ENCODE measurements around the gene DXO.
"Not testable (repeated sequence)": the region's sequence is repeated elsewhere in the genome, so short reads cannot be mapped to it uniquely, and the experiment has no call there.

Gene DXO

GRCh38 chr6:31971993-31972708, at the start of gene DXO:
Gene DXO, minus strand, starts transcription at chr6:31972138. Its CDS starts 463 bp downstream, at chr6:31971675.
- DNase-seq: peak; percentile 98

GRCh38 chr6:32014547-32014946, 42.6 kb upstream of the DXO start, which contains the start of gene C4B:
Gene C4B, plus strand, starts transcription at chr6:32014795. Its CDS starts 51 bp downstream, at chr6:32014846.
- not testable (repeated sequence) for DNase-seq

- not testable (repeated sequence) for DNase-seq
Measured at GRCh38 chr6:32013738-32014137, 41.8 kb upstream of the DXO start.

GRCh38 chr6:32012941-32013617, 41.1 kb upstream of the DXO start:
- peak; percentile 12 for DNase-seq

GRCh38 chr6:32010856-32011530, 39.1 kb upstream of the DXO start:
- peak; percentile 10 for DNase-seq

- peak; percentile 6 for DNase-seq
Measured at GRCh38 chr6:32009537-32009936, 37.6 kb upstream of the DXO start.

- DNase-seq: not testable (repeated sequence)
Measured at GRCh38 chr6:32008616-32009015, 36.7 kb upstream of the DXO start.

GRCh38 chr6:32008037-32008436, 36.1 kb upstream of the DXO start:
- DNase-seq: not testable (repeated sequence)

- peak; percentile 3 for DNase-seq
Measured at GRCh38 chr6:32007086-32007485, 35.1 kb upstream of the DXO start.

- DNase-seq: peak; percentile 1
Measured at GRCh38 chr6:32005991-32006529, 34.1 kb upstream of the DXO start.

- DNase-seq: peak; percentile 3
Measured at GRCh38 chr6:32005538-32005880, 33.6 kb upstream of the DXO start.

- DNase-seq: peak; percentile 3
Measured at GRCh38 chr6:32004864-32005537, 33.1 kb upstream of the DXO start.

GRCh38 chr6:32004393-32004792, 32.5 kb upstream of the DXO start:
- not testable (repeated sequence) for DNase-seq

GRCh38 chr6:32003301-32003700, 31.4 kb upstream of the DXO start:
- DNase-seq: not testable (repeated sequence)

- DNase-seq: not testable (repeated sequence)
Measured at GRCh38 chr6:32002546-32003268, 30.8 kb upstream of the DXO start.

GRCh38 chr6:31996385-31996784, 24.4 kb upstream of the DXO start:
- not testable (repeated sequence) for DNase-seq

- not testable (repeated sequence) for DNase-seq
Measured at GRCh38 chr6:31994421-31994820, 22.5 kb upstream of the DXO start.

- DNase-seq: not testable (repeated sequence)
Measured at GRCh38 chr6:31989363-31989762, 17.4 kb upstream of the DXO start.

- DNase-seq: not testable (repeated sequence)
Measured at GRCh38 chr6:31981744-31982143, 9.8 kb upstream of the DXO start, which contains the start of gene C4A. Gene C4A, plus strand, starts transcription at chr6:31982057. Its CDS starts 51 bp downstream, at chr6:31982108.

GRCh38 chr6:31980998-31981397, 9.1 kb upstream of the DXO start:
- DNase-seq: not testable (repeated sequence)

- DNase-seq: not testable (repeated sequence)
Measured at GRCh38 chr6:31980195-31980876, 8.4 kb upstream of the DXO start.
